ENCODE results near the gene C9orf78. TPM values are rescaled to one million over a fixed set of nuclear protein-coding genes. Genes with fewer than 3 reads are reported as not detected.
A peak's percentile ranks its signal among the peaks of the same experiment; 100 is the strongest.

Gene C9orf78
- total and polyA plus RNA-seq, 4 donors = 31.1 to 84.2 (median 50.9) TPM

DNA sequence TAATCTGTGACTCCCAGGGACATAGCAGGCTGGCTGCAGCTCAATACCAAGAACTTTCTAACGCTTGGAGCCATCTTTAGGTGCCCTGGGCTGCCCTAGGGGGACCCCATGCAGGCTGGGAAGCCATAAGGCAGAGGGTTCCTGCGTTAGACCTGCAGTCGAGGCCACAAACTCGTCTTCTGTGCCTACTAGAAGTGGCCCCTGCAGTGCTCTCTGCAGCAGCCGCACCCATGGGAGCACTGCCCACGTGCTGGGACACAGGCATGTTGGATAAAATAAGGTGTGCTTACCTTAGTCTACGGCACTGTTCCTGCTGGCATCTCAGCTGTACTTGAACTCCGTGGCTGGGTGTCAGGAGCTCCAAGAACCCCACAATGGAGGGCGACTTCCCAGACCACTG lies 22.7 kb downstream of the C9orf78 start:
- no peaks in the 10 kb centered on the region for H3K9me3 ChIP-seq (ENCODE audit: control insufficient read depth in 4 of 4, low read length in 3 of 4)
- 86% methylated on average over 9 of the region's 9 CpGs for WGBS
- peaks cover 8 to 31% (median 16%) of the 10 kb centered on the region in 4 donors for H3K36me3 ChIP-seq (ENCODE audit: control insufficient read depth in 4 of 4, insufficient read depth in 3 of 4, low read depth in 1 of 4, low read length in 3 of 4)
- no peak overlapping the region for H3K9ac ChIP-seq (ENCODE audit: low read depth in 1 of 2, low read length in 2 of 2)
- H3K27me3 ChIP-seq (ENCODE audit: control insufficient read depth in 4 of 4, insufficient read depth in 4 of 4, low read length in 3 of 4) = no peaks in the 10 kb centered on the region
- H3K4me1 ChIP-seq (ENCODE audit: control insufficient read depth in 4 of 4, insufficient read depth in 4 of 4, low read length in 3 of 4) = peaks cover 7 to 22% (median 12%) of the 10 kb centered on the region in 4 donors
- DNase-seq (ENCODE audit: low spot score) = no peak
- peak overlapping the region in 1 of 2 donors; percentile 79 for H3K27ac ChIP-seq (ENCODE audit: low read depth in 1 of 2, low read length in 2 of 2)
- H3K4me3 ChIP-seq (ENCODE audit: low read depth in 1 of 3, low read length in 3 of 3) = no peak overlapping the region
- TF ChIP-seq FOXA1 (IDR thresholded peaks at IDR 0.05) = no peak
- TF ChIP-seq RXRA (IDR thresholded peaks at IDR 0.05) = no peak
- TF ChIP-seq GABPA (IDR thresholded peaks at IDR 0.05 in 1 of 2, conservative IDR thresholded peaks at IDR 0.05 in 1 of 2) = no peak
- TF ChIP-seq MAX (IDR thresholded peaks at IDR 0.05) = no peak
- no peak for TF ChIP-seq JUND (IDR thresholded peaks at IDR 0.05)
- no peak for TF ChIP-seq TAF1 (conservative IDR thresholded peaks at IDR 0.05)
- TF ChIP-seq NR2F2 (IDR thresholded peaks at IDR 0.05) = no peak
- TF ChIP-seq EGR1 (IDR thresholded peaks at IDR 0.05; ENCODE audit: low read depth in 2 of 2) = no peak
- TF ChIP-seq REST (IDR thresholded peaks at IDR 0.05) = no peak
- TF ChIP-seq RAD21 (IDR thresholded peaks at IDR 0.05) = no peak
- no peak for TF ChIP-seq ZBTB33 (IDR thresholded peaks at IDR 0.05)
- TF ChIP-seq HNF4G (IDR thresholded peaks at IDR 0.05) = no peak
- no peak for TF ChIP-seq HNF4A (conservative IDR thresholded peaks at IDR 0.05)
- TF ChIP-seq, protein P1, sequence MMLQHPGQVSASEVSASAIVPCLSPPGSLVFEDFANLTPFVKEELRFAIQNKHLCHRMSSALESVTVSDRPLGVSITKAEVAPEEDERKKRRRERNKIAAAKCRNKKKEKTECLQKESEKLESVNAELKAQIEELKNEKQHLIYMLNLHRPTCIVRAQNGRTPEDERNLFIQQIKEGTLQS (IDR thresholded peaks at IDR 0.05) = no peak
- TF ChIP-seq, protein P2, sequence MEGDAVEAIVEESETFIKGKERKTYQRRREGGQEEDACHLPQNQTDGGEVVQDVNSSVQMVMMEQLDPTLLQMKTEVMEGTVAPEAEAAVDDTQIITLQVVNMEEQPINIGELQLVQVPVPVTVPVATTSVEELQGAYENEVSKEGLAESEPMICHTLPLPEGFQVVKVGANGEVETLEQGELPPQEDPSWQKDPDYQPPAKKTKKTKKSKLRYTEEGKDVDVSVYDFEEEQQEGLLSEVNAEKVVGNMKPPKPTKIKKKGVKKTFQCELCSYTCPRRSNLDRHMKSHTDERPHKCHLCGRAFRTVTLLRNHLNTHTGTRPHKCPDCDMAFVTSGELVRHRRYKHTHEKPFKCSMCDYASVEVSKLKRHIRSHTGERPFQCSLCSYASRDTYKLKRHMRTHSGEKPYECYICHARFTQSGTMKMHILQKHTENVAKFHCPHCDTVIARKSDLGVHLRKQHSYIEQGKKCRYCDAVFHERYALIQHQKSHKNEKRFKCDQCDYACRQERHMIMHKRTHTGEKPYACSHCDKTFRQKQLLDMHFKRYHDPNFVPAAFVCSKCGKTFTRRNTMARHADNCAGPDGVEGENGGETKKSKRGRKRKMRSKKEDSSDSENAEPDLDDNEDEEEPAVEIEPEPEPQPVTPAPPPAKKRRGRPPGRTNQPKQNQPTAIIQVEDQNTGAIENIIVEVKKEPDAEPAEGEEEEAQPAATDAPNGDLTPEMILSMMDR (IDR thresholded peaks at IDR 0.05; ENCODE audit: low read depth, low read length, missing input control) = no peak
- no peak for TF ChIP-seq SP1 (IDR thresholded peaks at IDR 0.05)
- no peak for TF ChIP-seq YY1 (IDR thresholded peaks at IDR 0.05)
- no peak for TF ChIP-seq FOXA2 (IDR thresholded peaks at IDR 0.05)

Data from liver (tissue), 9 donors.